Right ventricle myocardium superior (tissue), 1 donor: ENCODE data around the gene CLIC5. TPM values are rescaled to one million over a fixed set of nuclear protein-coding genes. Genes with fewer than 3 reads are reported as not detected.

Source experiments
- ATAC-seq: fragments of 200-7000 bp; cut with Tn5 transposase; one replicate; pipeline ENCODE4 v1.9.1; 2020; ENCODE audit warnings: mild to moderate bottlenecking; ENCODE audit not compliant: poor library complexity
- DNase-seq: peaks from one replicate; pipeline ENCODE4 v3.0.0-alpha.2; 2020
- intact Hi-C: fragments of 100-400 bp; cut with DNase I; formaldehyde crosslinking; loops from one replicate; pipeline ENCODE4 v1.11.2; 2022
- total RNA-seq: library from RNA; stranded (reverse); fragmentation: NEBNext Ultra II Directional; extraction: Animal tissue kit (Norgen Biotek cat#: 25700); gene quantifications from one replicate; pipeline ENCODE4 v1.2.1, GENCODE V29; 2021
- donor health status: DM: no; HTN: yes; CAD: no; lungs with severe emphysema.

CLIC5 gene
- total RNA-seq, 1 donor from 2014 or later: 279 TPM

- no peak for DNase-seq
Observed at GRCh38 chr6:45882671-45883070, 133.0 kb downstream of the CLIC5 start.

GRCh38 chr6:45881705-45882467 is 133.8 kb downstream of the CLIC5 start:
- ATAC-seq: no peak
- intact Hi-C loops: no loop called here
- DNase-seq: no peak

More at GRCh38 chr6:45882671-45883070, 133.0 kb downstream of the CLIC5 start:
- no peak for ATAC-seq
- intact Hi-C loops: no loop called here

- no peak for ATAC-seq
- DNase-seq: no peak
- intact Hi-C loops: no loop called here
Observed at GRCh38 chr6:45880676-45881075, 135.0 kb downstream of the CLIC5 start.

- ATAC-seq (peak; percentile 93), DNase-seq (no peak)
- intact Hi-C loops: no loop called here
Observed at GRCh38 chr6:45880159-45880558, 135.5 kb downstream of the CLIC5 start.

- intact Hi-C loops: no loop called here
- no peak for ATAC-seq
- DNase-seq: no peak
Observed at GRCh38 chr6:45877970-45878590, 137.6 kb downstream of the CLIC5 start.

GRCh38 chr6:45872827-45873365 is 142.8 kb downstream of the CLIC5 start:
- intact Hi-C loops: no loop called here
- DNase-seq (no peak), ATAC-seq (peak; percentile 34)

GRCh38 chr6:45870531-45870930 is 145.1 kb downstream of the CLIC5 start:
- DNase-seq: no peak
- intact Hi-C loops: no loop called here

GRCh38 chr6:45864651-45865050 is 151.0 kb downstream of the CLIC5 start:
- ATAC-seq (no peak), DNase-seq (no peak)
- intact Hi-C loops: no loop called here

More at GRCh38 chr6:45870531-45870930, 145.1 kb downstream of the CLIC5 start:
- no peak for ATAC-seq

- no peak for ATAC-seq
- intact Hi-C loops: no loop called here
- no peak for DNase-seq
Observed at GRCh38 chr6:45858691-45859090, 157.0 kb downstream of the CLIC5 start.

GRCh38 chr6:45857827-45858226 is 157.8 kb downstream of the CLIC5 start:
- no peak for ATAC-seq
- DNase-seq: no peak
- intact Hi-C loops: no loop called here

GRCh38 chr6:45855642-45856394 is 159.8 kb downstream of the CLIC5 start:
- DNase-seq (no peak), ATAC-seq (peak; percentile 71)
- intact Hi-C loops: no loop called here

- ATAC-seq: no peak
- intact Hi-C loops: no loop called here
- no peak for DNase-seq
Observed at GRCh38 chr6:45854149-45854742, 161.4 kb downstream of the CLIC5 start.

- DNase-seq: no peak
- intact Hi-C loops: no loop called here
- no peak for ATAC-seq
Observed at GRCh38 chr6:45851034-45851400, 164.6 kb downstream of the CLIC5 start.

GRCh38 chr6:45850378-45851033 is 165.2 kb downstream of the CLIC5 start:
- DNase-seq: no peak
- ATAC-seq: no peak
- intact Hi-C loops: no loop called here

- intact Hi-C loops: no loop called here
- DNase-seq: no peak
- no peak for ATAC-seq
Observed at GRCh38 chr6:45845567-45845966, 170.1 kb downstream of the CLIC5 start.

GRCh38 chr6:45844986-45845385 is 170.7 kb downstream of the CLIC5 start:
- no peak for DNase-seq
- intact Hi-C loops: no loop called here

GRCh38 chr6:45843848-45844521 is 171.7 kb downstream of the CLIC5 start:
- peak; percentile 45 for DNase-seq
- intact Hi-C loops: no loop called here
- ATAC-seq: peak; percentile 41

More at GRCh38 chr6:45844986-45845385, 170.7 kb downstream of the CLIC5 start:
- no peak for ATAC-seq

- ATAC-seq: no peak
Observed at GRCh38 chr6:45841062-45841461, 174.6 kb downstream of the CLIC5 start.

More at GRCh38 chr6:45841062-45841461, 174.6 kb downstream of the CLIC5 start:
- no peak for DNase-seq
- intact Hi-C loops: no loop called here
